HG02885 (cell line): ENCODE measurements around the gene ZNF30.
"Not testable (repeated sequence)": the region's sequence is repeated elsewhere in the genome, so short reads cannot be mapped to it uniquely, and the experiment has no call there.

ENCODE experiments used
- ATAC-seq: cut with Tn5 transposase; IDR thresholded peaks from one replicate; pipeline ENCODE4 v1.9.1; 2021; ENCODE audit warnings: mild to moderate bottlenecking; ENCODE audit not compliant: unreplicated experiment, poor library complexity

The ZNF30 gene

DNA sequence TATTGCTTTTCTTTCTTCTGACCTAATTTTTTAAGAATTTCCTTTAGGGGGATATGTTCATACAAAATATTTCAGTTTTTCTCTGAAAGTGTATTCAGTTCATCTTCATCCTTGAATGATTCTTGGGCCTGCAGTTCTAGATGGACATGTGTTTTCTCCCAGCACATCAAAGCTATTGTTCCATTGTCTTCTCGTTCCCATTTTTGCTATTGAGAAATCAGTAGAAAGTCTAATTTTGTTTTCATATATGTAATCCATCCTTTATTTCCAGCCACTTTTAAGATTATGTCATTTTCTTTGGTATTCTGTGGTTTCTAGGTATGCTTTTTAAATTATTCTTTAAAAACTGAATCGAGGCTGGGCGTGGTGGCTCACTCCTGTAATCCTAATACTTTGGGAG is 57.6 kb downstream of the ZNF30 start:
- ATAC-seq = no peak

DNA sequence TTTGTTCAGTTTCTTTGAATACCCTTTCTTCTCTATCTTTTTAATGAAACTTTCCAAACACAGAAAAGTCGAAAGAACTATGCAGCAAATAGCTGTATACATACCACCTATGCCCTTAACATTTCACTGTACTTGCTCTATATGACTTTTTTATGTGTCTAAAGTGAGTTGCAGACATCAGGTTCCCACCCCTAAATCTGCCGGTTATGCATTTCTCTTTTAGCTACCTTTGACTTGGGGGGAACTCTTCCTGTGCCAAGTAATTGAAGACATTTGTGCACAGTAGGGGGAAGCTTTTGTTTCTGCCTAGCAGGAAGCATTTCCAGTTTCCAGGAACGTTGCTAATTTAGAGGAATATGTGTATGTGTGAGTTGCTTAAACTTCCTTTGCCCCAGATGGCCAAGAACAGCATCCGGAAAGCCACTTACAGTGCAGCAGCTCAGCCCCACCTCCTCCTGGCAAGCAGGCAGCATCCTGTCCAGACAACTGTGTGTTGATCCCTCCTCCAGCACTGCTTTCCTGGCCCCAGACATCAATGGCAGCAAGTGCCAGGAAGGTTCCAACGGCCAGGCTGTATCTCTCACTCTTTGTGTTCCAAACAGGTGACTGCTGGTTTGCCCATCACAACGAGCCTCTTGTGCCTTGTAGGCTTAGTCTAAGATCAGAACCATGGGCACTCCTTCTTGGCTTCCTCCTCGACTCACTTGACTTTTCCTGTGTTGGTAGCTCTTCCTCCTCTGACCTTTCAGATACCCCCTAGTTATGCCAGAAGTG is 58.7 kb downstream of the ZNF30 start:
- no peak for ATAC-seq

DNA sequence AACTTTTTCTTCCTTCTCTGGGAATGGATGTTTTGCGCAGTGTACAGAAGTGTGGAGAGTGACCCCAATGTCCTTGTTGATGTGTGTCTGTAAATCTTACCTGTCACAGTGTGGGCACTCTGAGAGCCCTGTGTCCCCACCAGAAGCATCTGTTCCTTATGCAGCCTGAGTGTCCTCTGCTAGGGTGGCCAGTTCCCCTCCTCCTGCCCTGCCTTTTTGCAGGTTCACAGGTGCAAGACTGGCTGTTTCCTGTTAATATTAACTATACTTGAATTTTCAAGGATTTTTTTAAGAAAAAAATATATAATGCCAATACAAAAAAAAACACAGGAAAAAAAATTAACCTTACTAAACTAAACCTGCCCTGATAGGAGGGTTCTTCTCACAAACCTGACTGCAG is 61.4 kb downstream of the ZNF30 start:
- ATAC-seq = no peak

DNA sequence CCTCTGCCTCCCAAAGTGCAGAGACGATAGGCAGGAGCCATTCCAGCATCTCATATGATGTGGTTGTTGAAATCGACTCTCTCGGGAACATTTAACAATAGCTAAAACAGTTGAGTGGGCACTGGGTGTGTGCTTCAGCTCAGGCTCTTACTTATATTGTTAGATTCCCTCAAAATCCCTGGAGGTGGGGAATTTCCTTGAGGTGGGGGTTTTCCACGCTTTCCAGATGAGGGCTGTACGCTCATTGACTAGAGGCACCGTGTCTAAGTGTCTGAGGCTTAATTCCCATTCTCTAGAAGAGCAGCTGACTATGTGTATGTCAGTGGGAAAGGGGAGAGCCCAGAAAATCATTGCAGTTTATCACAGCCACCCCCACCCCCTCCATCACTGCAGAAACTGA is 62.6 kb downstream of the ZNF30 start:
- ATAC-seq = no peak

DNA sequence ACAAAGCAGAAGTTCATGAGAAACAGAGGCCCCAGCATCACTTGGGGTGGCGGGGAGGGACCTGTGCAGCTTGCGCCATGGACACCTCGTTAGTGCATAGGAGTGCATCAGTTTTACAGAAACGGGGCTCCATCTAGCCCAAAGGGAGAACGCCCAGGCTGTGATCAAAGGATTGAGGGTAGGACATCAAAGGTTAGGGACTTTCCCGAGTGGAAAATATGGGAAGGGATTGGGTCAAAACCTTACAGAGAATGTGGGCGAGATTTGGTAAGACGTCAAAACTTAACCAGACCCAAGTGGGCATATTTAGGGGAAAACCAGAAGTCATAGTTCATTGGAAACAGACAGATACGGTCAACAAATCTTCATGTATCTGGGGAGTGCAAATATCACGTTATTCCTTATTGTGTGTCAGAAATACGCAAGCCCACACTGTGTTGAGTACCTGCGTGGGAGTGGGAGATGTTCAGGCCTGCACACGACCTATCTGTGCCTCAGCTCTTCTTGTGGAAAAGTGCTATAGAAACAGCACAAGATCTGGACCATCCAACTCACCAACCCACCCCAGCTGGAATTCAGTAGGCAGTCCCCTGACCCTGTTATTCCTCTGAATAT is 64.0 kb downstream of the ZNF30 start:
- ATAC-seq = no peak

DNA sequence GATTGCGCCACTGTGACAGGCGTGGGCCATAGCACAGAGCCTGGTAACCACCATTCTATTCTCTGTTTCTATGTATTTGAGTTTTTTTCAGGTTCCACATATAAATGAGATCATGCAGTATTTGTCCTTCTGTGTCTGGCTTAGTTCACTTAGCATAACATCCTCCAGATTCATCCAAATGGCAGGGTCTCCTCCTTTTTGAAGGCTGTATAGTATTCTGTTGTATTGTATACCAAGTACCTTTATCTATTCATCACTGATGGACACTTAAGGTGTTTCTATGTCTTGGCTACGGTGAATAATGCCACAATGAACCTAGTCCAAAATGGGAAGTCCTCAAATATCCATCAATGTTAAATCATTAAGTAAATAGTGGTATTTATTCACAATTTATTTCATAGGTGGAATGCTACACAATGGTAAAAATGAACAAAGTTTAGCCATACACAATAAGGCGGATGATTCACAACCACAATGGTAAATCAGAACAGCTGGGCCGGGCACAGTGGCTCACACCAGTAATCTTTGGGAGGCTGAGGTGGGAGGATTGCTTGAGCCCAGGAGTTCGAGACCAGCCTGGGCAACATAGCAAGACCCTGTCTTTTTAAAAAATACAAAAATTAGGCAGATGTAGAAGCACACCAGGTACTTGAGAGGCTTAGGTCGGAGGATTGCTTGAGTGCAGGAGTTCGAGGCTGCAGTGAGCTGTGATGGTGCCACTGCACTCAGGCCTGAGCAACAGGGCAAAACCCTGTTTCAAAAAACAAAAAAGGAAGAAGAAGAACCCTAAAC is 65.0 kb downstream of the ZNF30 start:
- ATAC-seq = no peak

DNA sequence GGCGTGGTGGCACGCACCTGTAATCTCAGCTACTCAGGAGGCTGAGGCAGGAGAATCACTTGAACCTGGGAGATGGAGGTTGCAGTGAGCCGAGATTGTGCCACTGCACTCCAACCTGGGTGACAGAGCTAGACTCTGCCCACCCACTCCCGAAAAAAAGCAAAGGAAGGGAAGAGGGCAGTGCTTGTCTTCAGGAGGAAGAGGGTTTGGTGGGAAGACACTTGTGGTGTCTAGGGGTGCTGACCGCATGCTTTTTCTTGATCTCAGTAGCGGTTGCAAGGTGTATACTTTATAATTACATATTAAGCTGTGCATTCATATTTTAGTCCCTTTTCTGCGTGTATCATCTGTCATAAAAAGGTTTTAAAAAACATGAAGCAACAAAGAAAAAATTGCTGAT is 65.9 kb downstream of the ZNF30 start:
- not testable (repeated sequence) for ATAC-seq

DNA sequence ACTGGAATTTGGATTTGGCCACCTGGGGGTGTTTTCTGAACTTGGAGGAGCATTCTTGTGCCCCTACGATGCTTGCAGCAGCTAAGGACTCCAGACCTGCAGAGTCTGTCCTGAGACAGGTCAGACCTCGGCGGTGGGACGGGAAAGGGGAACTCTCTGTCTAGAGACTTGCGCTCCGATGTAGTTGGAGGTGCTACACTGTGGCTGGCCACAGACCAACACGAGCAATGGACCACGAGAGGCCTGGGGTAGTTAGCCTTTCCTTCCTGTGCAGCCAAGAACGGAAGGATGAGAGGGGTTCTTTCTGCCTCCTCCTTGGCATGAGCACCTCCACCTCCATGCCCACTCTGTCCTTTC is 67.6 kb downstream of the ZNF30 start:
- no peak for ATAC-seq
